ENCODE results near the gene TEX51.

GRCh38 chr2:126898636-126899035, at the start of gene TEX51:
- TF ChIP-seq CTCF (IDR thresholded peaks at IDR 0.05) (no peak), POLR2A (IDR thresholded peaks at IDR 0.05) (no peak)

All from prostate gland (tissue), 2 donors.